Pulmonary artery endothelial cell (primary cell): ENCODE results near the gene ZNF716. TPM values are rescaled to one million over a fixed set of nuclear protein-coding genes. Genes with fewer than 3 reads are reported as not detected.
"Not testable (repeated sequence)": the region's sequence is repeated elsewhere in the genome, so short reads cannot be mapped to it uniquely, and the experiment has no call there.

Source experiments
- DNase-seq: peaks from one replicate; pipeline ENCODE4 v3.0.0-alpha.2; 2011; ENCODE audit warnings: low read depth, low spot score
- total RNA-seq: library from RNA; depleted of rRNA; stranded (reverse); fragments of >200 nt; gene quantifications from 2 replicates; pipeline ENCODE4 v1.2.3, GENCODE V29; 2014

The ZNF716 gene
- not detected in 2 replicates for total RNA-seq

DNA sequence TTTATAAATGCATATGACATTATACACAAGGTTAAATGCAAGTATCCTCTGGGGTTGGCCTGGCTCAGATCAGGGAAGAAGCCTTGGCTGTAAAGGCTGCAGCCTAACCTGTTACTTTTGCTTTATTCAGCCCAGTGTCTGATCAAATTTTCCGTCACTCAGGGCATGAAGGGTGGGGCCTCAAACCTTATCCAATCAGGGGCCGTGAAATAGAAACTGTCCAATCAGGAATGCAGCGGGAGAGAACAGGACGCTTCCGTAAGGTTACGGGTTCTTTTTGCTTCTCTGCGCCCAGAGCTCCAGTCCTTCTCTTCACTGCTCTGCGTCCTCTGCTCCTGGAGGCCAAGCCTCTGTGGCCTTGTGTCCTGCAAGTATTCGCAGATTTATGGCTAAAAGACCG lies at the start of gene ZNF716:
Gene ZNF716, plus strand, starts transcription at position 274 of the 400 bp plus-strand sequence. Its CDS starts 112 bp downstream, at position 386.
- DNase-seq = no peak

DNA sequence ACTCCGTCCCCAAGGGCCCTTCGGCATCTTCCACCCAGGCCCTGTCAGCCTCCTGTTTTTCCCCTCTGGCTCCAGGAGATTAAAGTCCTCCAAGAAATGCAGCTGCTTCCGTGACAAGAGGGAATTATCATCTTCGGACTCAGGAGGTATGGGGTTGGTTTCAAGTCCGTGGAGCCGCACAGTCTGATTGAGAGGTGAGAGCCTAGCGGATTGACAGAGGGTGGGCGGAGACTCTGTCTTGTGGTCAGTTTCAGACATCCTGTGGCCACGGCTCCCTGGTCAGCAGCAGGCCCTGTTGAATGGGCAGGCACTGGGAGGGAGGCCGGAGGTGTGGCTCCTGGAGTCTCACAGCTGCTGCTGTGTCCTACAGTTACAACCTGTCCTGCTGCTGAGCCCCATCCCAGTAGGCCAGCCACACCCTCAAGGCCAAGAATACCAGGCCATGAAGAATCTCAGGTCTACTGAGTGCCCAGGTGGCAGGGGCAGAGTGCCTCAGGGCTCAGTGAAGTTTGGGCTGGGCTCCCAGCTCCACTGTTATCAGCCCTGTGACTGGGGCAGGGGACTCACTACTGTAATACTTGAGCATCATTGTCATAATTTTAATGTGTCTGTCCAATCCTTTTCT lies 49.3 kb upstream of the ZNF716 start:
- DNase-seq = no peak

GRCh38 chr7:57403051-57403450 lies 46.9 kb upstream of the ZNF716 start:
- DNase-seq = not testable (repeated sequence)

GRCh38 chr7:57403601-57404342 lies 46.2 kb upstream of the ZNF716 start:
- no peak for DNase-seq

DNA sequence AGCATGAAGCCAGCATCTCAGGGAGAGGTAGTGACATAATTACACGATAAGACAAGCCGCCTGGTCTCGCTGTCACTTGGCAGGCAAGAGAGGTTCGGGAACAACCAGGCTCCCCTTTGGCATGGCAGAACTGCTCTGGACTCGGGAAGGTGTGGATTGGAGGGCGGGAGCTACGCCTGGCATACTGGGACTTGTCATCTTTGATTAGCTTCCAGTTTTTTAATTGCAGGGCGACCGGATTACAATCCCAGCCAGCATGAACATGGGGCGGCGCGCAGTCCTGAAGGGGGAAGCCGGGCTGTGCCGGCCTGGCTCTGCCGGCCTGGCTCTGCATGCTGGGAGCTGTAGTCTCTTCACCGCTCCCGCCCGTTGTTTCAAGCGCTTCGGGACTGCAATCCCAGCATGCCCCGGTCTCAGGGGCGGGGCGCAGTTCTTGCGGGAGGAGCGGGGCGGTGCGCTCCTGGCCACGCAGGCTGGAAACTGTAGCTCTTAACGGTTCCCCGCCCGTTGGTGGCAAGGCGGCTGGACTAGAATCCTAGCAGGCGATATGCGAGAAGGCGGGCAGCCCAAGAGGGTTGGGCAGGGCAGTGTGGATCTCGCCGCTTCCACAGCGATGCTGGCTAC lies 45.5 kb upstream of the ZNF716 start:
- no peak for DNase-seq

DNA sequence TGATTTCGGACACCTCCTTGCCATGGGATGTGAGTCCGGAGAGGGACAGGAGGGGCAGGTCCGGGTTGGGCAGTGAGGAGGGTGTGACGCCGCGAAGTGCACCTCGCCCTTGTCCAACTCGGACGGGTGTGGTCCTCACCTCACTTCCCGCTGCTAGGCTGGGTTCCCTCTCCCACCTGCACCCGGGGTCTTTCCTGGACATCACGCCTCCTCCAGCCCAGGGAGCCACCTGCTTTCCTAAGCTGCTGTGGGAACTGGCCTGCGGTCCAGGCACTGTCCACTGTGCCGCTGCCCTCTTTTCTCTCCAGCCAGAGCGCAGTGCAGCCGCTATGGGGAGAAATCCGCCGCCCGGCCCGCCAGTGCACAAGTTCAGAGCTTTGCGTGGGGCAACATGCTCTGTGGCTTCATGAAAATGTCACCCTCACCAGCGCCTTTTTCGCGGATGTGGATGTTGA lies 45.0 kb upstream of the ZNF716 start:
- no peak for DNase-seq

DNA sequence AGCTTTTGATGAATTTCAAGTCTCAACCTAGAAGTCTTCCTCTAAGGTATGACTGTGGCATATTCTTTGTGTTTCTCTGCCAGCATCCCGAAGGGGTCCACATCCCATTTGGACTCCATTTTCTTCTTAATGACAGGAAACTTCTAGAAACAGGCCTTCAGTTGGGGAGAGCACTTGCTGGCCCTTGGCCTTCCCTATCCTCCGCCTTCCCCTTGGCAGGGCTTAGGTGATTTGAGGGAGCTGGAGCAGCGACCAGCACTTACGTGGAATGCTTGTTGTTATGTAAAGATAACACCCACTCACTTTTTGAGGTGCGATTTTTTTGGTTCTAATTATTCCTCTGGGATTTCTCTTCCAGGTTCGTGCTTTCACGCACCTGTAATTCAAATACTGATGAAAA lies 42.9 kb upstream of the ZNF716 start:
- no peak for DNase-seq

DNA sequence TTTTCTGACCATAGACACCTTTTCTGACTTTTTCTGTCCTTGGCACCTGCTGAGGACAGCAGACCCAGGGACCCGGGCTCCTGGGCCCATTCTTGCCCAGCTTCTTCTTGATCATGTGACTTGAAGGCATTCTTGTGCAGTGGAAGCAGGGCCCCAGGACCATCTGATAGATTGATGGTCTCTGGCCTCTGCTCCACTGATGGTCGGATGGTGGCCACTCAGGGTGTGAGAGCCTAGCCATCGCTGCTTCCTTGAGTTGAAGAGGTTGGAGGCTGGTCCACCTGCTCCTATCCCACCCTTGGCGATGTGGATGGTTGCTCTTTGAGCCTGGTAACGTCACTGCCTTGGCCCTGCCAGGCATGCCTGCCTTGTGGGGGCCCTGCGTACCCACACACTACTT lies 37.8 kb upstream of the ZNF716 start:
- DNase-seq = no peak

DNA sequence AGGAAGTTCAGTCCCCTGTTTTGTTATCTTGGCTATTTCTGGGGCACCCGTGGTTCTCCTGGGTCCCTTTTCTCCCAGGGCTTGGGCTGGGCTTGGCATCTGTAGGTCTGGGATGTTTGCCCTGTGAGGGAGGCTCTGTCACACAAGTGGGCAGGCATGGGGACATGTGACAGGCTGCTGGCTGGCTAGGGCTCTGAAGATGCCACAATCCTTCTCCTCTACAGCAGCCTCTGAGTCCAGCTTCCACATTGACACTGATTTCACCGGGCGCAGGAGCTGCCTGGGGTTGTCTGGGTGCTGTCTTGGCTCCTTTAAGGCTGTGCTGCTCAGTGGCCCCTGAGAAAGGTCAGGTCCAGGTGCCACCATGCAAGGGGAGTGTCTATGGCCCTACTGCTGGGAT lies 37.4 kb upstream of the ZNF716 start:
- no peak for DNase-seq

- DNase-seq = no peak
These were observed 36.2 kb upstream of the ZNF716 start for GRCh38 chr7:57413529-57414398.

DNA sequence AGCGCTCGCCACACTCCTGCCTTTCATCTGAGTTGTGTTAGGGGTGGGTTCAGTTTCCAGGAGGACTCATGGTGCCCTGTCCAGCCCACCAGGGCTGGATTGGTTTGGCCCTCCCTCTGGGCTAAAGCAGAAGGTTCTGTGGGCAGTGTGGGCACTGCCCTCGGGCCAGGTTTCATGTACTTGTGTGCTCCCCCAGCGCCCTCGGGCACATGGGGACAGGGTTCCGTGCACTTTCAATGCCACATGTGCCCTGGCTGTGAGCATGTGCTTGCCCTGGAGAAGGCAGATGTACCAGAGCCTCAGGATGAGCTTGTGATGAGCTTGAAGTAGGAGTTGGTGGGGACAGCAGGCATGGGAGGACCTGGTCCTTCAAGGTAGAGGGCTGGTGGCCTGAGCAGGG lies 35.6 kb upstream of the ZNF716 start:
- DNase-seq = no peak

GRCh38 chr7:57414852-57415251 lies 35.1 kb upstream of the ZNF716 start:
- DNase-seq = no peak

- no peak for DNase-seq
These were observed 34.7 kb upstream of the ZNF716 start for GRCh38 chr7:57415326-57415725.

- no peak for DNase-seq
These were observed 34.2 kb upstream of the ZNF716 start for GRCh38 chr7:57415730-57416129.

DNA sequence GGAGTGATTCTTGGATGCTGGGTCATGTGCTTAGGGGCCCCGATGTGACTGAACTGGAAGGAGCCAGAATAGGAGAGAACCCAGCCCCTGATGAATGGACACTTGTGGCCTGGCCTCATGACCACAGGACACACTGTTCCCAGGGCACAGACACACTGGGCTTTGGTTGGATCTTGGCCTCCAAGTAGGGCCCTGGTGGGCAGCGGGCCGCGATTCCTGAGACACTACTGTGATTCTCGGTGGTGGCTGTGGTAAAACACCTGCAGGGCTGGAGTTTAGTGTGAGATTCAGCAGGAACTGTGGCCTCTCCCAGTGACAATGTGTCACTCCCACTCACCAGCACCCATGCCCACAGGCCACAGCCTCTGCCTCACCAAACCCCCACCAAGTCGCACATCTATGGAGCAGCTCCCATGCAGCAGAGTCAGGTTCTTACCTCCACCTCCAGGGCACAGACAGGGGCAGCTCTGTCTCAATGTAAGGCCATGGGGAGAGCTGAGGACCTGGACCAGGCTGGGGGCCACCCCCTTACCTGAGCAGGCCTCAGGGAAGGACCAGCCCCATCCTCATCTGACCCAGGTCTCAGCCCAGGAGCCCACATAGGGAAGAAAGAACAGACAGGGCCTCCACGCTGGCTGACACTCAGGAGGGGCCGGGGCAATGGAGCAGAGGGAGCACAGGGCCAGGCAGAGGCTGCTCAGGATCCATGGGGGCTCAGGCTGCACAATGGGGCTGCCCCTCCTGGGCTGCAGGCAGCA lies 33.2 kb upstream of the ZNF716 start:
- no peak for DNase-seq

- no peak for DNase-seq
These were observed 32.2 kb upstream of the ZNF716 start for GRCh38 chr7:57417736-57418135.

DNA sequence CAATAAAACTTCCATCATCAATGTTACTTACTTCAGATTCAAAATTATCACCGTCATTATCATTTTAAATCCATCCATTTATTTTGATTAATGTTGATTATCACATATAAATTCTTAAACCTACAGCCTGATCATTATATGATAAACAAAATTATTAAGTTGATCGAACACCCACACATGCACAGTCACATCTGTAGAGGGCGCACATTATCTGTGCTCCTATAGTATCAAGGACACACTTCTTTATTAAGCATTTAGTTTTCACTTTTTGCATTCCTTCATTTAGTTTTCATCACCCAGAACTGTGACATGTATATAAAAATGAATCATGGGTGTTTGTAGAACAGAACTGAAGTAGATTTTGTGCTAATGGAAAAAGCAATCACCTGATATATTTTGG lies 26.2 kb upstream of the ZNF716 start:
- no peak for DNase-seq

GRCh38 chr7:57424515-57425238 lies 25.3 kb upstream of the ZNF716 start:
- DNase-seq = no peak

DNA sequence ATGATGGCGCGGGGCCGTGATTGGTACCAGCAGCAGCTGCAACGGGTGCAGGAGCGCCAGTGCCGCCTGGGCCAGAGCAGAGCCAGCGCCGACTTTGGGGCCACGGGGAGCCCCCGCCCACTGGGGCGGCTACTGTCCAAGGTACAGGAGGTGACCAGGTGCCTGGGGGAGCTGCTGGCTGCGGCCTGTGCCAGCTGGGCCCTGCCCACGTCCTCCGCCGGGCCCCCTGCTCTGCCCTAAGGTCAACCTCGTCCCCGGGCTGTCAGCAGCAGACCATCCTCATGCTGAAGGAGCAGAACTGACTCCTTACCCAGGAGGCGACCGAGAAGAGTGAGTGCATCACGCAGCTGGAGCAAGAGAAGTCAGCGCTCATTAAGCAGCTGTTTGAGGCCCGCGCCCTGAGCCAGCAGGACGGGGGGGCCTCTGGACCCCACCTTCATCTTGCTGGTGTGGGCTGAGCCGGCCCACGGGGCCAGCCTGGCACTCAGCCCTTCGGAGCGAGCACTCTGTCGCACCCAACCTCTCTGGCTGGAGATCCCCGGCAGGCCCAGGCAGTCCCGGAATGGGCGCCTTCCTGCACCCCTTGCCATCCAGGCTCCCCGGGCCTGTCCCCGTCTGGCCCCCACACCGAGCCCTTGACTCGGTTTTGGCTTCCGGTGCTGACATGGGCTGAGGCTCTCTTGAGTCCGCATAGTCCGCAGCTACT lies 24.6 kb upstream of the ZNF716 start:
- DNase-seq = no peak
